A549 treated with AZD9567 at 1 μM for 4 hours (cell line): ENCODE measurements around the gene OGDH. TPM values are rescaled to one million over a fixed set of nuclear protein-coding genes. Genes with fewer than 3 reads are reported as not detected.

Experiments used
- total RNA-seq: library from RNA; stranded (reverse); fragments of 200-300 nt; extraction: Qiagen RNA extraction; gene quantifications from 5 replicates; pipeline ENCODE4 v1.2.3, GENCODE V29; 2022; ENCODE audit not compliant: insufficient read depth

The OGDH gene
- total RNA-seq = 31.0 to 42.9 TPM (median 32.9 TPM) in 5 replicates

DNA sequence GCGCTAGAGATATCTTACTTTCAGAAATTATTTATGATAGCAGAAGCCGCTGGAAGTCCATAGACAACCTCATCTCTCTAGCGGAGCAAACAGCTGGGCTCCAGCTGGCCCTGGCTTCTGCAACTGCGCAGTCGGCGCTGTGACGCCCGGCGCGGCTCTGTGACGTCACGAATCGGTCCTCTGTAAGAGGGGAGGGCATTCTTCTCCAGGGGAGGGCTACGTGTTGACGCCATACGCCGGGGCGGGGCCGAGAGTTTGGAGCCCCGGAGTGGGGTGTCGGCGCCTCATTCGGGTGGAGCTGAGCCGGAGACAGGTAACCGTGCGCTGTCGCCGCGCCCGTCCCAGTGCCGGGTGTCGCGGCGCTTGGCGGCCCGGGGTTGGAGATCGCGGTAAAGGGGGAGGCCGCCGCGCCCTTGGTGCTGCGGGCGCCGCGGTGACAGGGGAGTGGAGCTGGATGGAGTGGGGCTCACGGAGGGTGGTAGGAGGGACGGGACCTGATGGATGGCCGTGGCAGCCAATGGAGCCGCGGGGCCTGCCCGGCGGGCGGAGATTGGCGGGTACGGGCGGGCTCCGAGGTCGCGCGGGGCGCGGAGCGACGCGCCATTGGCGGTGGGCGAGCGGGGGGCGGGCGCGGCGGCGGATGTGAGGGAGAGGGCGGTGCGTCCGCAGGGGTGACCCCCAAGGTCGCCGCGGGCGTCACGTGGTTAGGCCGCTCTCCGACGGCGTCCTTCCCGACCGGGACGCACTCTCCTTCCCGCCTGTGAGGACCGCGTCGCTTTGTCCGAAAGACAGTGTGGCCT lies at the start of gene OGDH:
Gene OGDH, plus strand, starts transcription at position 287 of the 800 bp plus-strand sequence. CDS start 17,717 bp downstream, outside the sequence.

DNA sequence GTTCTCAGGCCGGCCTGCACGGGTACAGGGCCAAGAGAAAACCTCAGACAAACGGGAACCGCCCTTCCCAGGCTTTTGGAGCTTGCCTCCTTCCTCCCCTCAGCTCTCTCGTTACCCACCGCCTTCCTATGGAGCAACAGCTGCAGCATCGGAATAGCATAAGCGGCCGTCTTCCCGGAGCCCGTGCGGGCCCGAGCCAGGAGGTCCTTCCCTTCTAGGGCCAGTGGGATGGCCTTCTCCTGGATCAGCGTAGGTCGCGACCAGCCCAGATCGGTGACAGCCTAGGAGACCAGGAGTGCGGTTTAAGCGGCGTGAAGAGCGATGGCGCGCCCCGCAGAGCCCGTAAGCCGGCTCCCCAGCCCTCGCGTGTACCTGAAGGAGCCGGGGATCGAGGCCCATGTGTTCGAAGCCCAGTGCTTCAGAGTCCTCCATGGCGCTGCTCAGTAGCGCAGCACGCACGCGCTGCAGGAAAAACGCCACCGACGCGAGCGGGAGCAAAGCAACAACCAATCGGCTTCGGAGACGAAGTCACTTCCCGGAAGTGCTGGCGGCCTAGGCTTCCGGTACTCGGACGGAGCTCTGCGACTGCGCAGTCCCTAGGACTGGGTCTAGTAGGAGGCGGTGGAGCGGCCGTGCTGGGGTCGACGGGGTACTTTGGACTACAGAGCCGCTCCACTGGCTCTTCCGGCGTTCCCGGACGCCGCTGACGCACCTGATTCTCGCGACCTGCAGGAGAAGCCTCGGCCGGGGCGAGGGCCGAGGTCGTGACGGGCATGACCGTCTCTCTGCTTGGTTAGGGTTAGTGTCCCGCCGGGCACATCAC lies 32.8 kb upstream of the OGDH start, which contains the start of gene DDX56:
Gene DDX56, minus strand, starts transcription at position 445 of the 823 bp plus-strand sequence. Its CDS starts 13 bp downstream, at position 432.

DNA sequence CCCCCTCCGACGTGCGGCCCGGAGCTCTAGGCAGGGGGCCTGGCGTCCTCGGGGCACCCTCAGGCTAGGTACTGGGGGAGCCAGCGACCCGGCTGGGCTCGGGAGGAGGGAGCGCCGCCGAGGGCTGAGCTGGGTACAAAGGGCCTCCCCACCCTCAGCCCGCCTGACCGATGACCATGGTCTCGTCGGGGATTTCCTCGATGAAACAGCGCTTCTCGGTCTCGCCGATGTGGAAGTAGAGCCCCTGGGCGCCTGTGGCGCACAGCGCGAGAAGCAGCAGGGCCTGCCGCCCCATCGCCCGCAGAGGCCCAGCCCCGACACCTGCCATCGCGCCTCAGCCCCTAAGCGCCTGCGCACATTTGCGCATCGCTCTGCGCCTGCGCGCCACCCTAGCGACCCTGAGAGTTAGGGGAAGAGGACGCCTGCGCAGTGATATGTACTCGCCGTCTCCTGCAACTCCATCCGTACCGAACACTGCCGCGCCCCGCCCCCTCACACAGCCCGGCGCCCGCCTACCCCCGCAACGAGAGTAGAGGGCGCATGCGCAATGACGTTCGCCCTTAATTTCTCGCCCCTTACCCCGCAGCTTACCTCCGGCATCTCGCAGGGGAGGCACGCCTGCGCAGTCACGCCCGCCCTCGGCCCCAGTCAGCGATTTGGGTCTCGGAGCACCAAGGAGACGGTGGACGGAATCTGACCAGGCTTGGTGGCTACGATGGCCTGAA lies 24.4 kb upstream of the OGDH start, which contains the start of gene TMED4:
Gene TMED4, minus strand, starts transcription at position 353 of the 725 bp plus-strand sequence. Its CDS starts 25 bp downstream, at position 328.

DNA sequence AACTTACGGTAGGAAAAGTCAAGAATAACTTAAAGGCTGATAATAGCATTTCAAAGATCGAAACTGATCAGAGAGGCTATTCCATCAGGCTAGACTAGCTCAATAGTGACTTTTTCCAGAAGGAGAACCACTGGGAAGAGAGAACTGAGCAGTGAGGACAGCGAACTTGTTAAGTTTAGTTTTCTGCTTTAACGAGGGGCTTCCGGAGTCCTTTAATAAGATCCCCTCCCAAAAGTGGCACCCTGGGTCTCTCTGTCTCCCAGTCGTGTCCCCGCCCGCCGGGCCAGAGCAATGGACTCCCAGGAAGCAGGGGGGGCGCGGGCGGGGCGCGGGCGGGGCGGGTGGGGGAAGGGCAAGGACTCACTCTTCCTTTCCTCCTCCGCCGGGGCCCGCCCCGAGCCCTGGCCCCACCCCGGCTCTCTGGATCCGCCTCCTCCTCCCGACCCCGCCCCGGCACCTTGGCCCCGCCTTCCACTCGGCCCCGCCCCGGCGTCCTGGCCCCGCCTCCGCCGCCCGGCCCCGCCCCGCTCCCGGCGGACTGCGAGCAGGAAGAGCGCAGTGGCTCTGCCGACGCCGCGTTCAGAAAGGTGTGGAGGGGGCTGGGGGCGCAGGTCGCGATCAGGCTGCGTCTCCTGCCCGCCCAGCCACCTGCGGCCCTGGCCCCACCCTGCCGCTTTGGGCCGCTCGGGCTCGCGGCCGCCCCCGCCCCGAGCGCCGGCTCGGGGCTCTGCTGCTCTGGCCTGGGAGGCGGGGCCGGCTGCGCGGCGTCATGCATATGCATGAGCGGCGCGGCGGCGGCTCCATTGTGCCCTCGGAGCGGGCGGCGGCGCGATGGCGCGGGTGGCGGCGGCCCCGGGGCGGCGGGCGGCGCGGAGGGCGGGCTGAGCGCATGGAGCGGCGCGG lies 141.9 kb downstream of the OGDH start, which contains the start of gene ZMIZ2:
Gene ZMIZ2, plus strand, starts transcription at position 803 of the 903 bp plus-strand sequence. CDS start 7,403 bp downstream, outside the sequence.

Other genes starting within 250 kb of the OGDH start
- gene NUDCD3, start 116.0 kb upstream of the OGDH start, total RNA-seq = 54.7 to 69.7 TPM (median 61.6 TPM) in 5 replicates
- gene NPC1L1, start 65.3 kb upstream of the OGDH start, total RNA-seq = 0.05 to 0.10 TPM (median 0.08 TPM) in 4 of 5 replicates, not detected in the other
- 96.6 to 134 TPM (median 122 TPM) in 5 replicates for gene DDX56, start 32.7 kb upstream of the OGDH start, total RNA-seq
- 50.9 to 54.8 TPM (median 54.6 TPM) in 5 replicates for gene TMED4, start 24.4 kb upstream of the OGDH start, total RNA-seq
- 32.8 to 34.4 TPM (median 33.4 TPM) in 5 replicates for gene ZMIZ2, start 142.2 kb downstream of the OGDH start, total RNA-seq
- 5,209 to 6,500 TPM (median 5,328 TPM) in 5 replicates for gene PPIA, start 190.1 kb downstream of the OGDH start, total RNA-seq
- gene H2AZ2, start 241.5 kb downstream of the OGDH start, total RNA-seq = 228 to 273 TPM (median 262 TPM) in 5 replicates